GM18867 (cell line): Measurements from ENCODE around the gene CERK.
"Not testable (repeated sequence)": the region's sequence is repeated elsewhere in the genome, so short reads cannot be mapped to it uniquely, and the experiment has no call there.

ENCODE experiments used
- ATAC-seq: cut with Tn5 transposase; IDR thresholded peaks from one replicate; pipeline ENCODE4 v1.9.1; 2021; ENCODE audit warnings: mild to moderate bottlenecking, moderate library complexity; ENCODE audit not compliant: unreplicated experiment

The CERK gene, protein sequence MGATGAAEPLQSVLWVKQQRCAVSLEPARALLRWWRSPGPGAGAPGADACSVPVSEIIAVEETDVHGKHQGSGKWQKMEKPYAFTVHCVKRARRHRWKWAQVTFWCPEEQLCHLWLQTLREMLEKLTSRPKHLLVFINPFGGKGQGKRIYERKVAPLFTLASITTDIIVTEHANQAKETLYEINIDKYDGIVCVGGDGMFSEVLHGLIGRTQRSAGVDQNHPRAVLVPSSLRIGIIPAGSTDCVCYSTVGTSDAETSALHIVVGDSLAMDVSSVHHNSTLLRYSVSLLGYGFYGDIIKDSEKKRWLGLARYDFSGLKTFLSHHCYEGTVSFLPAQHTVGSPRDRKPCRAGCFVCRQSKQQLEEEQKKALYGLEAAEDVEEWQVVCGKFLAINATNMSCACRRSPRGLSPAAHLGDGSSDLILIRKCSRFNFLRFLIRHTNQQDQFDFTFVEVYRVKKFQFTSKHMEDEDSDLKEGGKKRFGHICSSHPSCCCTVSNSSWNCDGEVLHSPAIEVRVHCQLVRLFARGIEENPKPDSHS

DNA sequence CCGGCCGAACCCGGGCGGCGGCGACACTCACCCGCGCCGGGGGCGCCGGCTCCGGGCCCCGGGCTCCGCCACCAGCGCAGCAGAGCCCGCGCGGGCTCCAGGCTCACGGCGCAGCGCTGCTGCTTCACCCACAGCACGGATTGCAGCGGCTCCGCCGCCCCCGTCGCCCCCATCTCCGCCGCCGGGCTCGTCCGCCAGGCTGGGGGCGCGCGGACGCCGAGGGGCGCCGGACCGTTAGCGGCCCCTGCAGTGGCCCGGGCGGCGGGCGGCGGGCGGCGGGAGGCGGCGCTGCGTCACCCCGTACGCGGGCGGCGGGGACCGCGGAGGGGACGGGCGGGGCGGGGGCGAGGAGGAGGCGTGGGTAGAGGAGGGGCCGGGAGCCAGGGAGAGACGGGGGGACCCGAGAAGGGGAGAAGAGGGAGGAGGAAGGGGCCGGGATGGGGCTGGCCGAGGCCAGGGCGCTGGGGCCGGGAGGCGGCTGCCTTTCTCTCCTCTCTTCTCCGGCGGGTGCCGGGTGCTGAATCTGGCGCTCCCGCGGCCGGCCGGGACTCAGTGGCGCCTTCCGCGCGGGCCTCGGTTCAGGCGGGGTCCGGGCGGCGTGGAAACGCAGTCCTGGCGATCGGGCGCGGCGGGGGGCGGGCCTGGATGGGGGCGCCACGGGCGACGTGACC is at the start of gene CERK:
CERK (minus strand) TSS at position 277 of the 671 bp plus-strand sequence; CDS start at position 173, 104 bp downstream.
- peak; percentile 50 for ATAC-seq

DNA sequence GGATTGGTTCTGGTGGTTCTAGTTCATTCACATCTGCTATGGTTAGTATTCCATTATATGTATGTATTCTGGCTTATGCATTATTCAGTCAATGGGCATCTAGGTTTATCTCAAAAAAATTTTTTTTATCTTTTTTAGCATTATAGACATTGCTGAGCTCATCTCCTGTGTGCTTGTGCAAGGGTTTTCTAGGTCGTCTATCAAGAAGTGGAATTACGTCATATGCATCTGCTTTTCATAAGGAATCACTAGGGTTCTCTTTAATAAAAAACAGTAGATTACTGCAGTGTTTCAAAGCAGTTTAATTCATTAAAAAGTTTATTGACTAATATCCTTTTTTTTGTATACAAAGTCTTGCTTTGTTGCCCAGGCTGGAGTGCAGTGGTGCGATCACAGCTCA is 45.7 kb upstream of the CERK start:
- ATAC-seq, result no peak

DNA sequence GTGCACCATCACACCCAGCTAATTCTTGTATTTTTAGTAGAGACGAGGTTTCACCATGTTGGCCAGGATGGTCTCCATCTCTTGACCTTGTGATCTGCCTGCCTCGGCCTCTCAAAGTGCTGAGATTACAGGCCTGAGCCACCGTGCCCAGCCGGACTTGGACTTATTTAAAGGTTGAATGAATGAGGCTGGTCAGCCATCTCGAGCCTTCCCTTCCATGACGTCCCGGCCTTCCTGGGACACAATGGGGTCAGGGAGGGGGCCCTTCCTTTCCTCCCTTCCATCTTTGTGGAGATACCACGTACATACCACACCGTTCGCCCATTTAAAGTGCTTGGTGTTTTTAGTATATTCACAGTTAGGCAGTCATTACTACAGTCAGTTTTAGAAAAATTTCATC is 44.1 kb upstream of the CERK start:
- ATAC-seq, result not testable (repeated sequence)

DNA sequence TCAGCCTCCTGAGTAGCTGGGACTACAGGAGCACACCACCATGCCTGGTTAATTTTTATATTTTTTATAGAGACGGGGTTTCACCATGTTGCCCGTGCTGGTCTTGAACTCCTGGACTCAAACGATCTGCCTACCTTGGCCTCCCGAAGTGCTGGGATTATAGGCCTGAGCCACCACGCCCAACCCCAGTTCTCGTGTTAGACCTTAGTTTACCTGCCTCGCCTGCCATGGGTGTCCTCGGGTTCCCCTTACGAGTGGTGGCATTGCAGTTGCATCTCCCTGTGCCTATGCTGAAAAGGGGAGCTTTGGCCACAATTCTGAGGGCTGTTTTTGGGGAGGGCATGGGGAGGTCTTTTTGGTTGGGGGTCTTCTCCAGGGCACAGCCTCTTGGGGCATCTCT is 43.2 kb upstream of the CERK start:
- ATAC-seq, result no peak

DNA sequence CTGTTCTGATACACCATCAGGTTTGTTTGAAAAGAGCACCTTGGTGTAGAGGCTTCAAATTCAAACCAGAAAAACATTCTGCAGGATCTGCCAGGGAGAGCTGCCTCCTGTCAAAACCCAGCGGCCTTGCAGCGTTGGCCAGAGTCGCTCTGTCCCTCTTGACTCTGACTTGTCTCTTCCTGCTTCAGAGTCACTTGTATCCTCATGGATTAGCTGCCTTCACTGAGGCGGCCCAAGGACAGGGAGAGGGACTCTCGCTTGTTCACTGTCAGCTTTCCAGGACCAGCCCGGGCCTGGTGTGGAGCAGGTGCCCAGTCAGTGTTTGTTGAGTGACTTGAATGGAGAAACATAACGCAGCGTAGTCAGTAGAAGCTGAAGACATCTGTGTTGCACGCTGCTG is 42.4 kb upstream of the CERK start:
- ATAC-seq, result no peak

DNA sequence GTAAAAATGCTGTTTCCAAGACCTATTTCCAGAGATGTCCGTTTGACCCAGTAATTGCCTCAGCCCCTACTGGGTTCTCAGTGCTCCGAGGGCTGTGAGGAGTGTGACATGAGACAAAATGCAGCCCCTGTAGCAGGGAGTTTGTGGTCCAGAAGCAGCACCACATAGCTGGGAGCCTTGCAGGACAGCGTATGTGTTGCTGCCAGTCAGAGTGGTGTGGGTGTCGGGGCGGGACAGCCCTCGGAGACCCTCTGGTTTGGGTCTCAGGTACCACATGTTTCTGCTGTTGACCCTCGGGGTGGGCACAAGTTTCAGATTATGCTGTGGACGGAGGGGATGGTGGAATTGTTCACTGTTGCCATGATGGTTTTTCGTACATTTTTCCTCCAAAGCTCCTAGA is 41.6 kb upstream of the CERK start:
- ATAC-seq, result no peak

DNA sequence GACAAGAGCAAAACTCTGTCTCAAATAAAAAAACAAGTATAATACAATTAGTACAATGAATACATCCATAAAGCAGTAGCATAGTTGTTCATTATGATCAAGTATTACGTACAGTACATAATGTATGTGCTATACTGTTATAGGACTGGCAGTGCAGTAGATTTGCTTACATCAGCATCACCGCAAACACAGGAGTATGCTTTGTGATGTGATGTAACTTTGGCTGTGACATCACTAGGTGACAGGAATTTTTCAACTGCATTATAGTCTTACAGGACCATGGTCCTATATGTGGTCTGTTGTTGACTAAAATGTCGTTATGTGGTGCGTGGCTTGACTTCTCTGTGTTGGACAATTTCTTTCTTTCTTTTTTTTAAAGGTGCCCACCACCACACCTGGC is 41.0 kb upstream of the CERK start:
- no peak for ATAC-seq

DNA sequence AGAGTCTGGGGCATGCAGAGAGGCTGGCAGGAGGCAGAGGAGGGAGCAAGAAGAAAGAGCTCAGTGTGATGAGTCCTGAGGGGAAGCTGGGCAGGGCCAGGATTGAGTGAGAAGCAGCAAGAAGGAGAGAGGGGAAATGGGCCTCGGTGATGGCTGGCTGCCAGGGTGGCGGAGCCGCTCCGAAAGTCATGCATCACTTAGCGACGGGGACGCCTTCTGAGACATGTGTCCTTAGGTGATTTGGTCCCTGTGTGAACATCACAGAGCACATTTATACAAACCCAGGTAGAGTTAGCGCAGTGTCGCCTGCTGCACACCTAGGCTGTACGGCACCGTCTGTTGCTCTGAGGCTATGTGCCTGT is 39.5 kb upstream of the CERK start:
- no peak for ATAC-seq

DNA sequence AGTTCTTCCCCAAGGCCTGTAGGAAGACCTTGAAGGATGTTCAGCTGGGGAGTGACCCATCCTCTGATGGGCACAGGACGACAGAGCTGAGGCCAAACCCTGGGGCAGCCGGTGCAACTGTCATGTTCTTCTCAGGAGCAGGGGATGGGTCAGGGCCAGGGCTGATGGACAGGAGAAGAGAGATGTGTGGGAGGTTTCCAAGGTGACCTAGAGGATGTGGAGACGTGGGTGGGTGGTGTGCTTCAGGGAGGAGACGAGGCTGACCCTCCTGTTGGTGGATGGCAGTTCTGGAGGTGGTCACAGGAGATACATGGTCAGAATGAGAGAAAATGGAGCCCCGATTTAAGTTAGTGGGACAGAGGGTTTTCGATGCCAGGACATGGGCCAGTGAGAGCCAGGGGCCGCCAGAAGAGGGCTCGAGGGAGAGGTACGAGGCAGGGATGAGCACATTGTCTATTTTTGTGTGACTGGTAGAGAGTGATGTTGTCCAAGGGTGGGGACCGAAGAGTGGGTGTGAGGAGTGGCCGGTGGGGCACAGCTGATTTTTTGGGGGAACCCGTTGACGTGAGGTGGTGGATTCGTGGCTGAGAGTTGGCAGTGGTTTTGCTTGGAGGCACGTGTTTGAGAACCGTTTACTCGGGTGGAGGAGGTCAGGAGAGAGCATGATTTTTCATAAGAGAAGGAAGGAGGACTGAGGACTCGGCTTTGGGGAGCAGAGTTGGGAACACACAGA is 39.0 kb upstream of the CERK start:
- ATAC-seq, result no peak

DNA sequence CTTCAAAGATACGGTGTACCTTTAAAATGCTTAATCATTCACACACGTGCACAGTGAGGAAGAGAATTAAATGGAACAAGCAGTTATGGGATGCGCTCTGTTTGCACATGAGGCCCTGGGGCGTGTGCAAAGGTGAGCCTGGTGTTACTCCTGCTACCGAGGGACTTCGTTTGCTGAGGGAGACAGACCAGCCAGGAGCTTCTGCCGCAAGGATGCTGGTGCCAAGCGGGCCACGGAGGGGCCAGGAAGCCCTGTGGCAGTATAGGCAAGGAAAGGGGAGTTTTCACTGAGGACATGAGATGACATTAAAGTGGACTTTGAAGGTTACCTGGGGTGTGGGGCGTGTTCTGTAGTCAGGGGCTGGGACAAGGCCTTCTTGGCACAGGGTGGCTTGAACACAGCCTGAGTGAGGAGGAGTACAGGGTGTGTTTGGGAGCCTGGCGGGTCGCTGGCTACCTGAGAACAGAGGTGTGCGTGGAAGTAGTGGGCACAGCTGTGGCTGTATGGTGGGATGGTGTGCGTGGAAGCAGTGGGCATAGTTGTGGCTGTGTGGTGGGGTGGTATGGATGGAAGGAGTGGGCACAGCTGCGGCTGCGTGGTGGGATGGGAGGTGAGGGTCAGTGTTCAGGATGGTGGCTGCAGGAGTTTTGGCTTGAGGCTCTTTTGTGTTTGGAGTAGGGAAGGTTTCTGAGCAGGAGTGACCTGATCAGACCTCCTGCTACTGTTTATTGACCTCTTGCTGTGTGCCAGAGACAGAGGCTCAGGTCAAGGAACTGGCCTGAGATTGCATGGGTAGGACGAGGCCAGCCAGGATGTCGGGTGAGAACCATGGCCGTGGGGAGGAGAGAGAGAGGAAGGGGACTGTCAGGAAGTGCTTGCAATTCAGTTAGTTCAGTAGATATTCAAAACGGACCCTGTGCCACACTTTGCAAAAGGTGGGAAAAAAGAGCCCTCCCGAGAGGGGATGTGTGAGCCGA is 38.1 kb upstream of the CERK start:
- ATAC-seq, result no peak

DNA sequence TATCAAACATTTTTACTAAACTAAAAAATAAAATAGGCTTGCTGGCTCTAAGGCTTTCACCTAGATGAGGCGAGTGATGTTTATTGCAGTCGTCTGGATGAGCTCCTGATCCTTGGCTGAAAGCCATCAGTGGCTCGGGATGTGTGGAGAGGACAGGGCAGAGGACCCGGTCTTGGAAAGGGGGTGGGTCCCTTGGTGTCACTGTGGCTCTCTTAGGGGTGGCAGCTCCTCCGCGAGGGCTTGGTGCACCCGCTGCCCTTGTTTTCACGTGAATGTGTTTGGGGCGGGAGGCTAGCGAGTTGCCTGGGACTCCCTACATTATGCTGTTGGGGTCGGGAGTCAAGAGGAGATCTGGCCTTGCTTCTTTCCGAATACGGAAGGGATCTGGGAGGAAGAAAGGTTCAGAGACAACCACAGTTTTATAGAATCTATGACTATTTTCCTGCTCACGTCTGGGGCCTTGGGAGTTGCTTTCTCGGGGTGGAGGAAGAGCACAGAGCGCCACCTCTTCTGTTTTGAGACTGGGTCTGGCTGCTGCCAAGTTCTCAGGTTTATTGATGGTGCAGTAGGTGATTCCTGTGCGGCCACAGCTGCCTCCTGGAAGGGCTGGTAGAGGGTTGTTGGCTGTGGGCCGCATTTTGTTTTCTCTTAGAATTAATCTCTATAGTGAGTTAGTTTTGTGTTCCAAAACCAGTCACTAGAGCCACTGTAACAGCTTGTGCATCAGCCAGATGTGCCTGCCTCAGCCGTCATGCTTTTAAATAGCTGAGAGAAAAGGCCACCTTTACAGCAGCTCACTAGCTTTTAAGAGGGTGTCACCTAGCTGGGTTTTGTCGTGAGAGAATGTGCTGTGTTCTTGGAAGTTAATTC is 37.2 kb upstream of the CERK start:
- ATAC-seq, result no peak

DNA sequence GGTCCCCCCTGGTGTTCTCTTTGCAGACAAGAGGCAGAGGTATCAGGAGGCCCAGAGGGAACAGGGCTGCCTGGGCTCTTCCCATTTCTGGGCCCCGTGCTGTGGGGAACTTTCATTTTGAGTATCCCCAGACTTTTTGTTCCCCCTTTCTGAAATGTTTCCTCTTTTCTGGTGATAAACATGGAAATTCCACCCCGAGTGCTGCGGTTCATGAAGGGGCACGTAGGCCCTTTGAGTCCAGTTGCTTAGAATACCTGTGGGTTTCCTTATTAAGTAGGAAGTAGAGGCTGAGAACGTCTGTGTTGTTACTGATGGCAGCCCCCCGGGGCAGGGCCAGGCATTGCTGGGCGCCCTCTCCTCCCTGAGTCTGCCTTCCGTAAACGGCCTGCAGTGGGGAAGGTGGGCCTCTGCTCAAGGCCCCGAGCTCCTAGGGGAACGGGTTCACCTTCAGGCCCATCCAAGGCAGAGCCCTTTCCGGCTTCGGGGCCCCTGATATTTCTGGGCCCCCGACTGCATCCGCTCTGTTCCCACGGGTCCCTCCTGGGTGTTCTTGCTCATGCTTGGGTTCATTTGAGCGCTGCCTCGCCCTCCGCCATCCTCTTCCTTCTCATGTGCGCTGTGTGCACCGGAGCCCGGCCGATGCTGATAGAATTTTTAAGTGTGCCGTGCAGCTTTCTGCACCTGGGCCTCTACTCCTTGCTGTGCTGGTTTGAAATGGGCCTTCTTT is 36.4 kb upstream of the CERK start:
- peak; percentile 31 for ATAC-seq

DNA sequence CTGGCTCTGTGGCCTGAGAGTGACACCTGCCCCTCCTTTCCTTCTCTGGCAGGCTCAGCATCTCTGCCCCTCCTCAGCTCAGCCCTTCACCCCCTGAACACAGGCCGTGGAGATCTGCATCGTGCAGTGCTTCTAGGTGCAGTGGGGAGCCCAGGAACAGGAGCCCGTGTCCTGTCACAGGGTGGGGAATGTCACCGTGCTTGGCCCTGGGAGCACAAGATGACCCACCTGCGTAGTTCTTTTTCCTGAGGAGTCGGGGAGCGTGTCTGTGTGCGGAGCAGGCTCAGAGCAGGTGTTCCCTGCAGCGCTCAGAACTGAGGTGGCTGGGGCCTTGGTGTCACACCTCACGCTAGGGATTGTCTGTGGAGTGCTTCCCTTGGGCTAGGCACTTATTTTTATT is 35.0 kb upstream of the CERK start:
- ATAC-seq, result no peak

DNA sequence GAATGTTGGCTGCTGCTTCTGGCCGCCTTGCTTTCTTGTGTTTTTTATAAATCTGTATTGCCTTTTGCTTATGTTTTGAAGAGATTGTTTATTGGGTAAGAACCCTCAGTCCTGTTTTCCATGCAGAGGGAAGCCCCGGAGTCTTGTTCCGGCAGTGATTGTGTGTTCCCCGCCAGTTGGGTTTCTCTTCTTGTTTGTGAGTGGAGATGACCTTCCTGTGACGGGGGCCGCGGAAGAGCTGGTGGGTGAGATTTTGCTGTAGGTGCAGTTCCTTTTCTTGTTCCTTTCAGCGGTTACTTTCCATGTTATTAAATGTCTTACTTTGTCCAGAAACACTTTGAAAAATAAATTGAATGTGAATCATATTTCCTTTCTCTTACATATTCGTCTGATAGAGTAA is 32.7 kb upstream of the CERK start:
- ATAC-seq, result no peak

DNA sequence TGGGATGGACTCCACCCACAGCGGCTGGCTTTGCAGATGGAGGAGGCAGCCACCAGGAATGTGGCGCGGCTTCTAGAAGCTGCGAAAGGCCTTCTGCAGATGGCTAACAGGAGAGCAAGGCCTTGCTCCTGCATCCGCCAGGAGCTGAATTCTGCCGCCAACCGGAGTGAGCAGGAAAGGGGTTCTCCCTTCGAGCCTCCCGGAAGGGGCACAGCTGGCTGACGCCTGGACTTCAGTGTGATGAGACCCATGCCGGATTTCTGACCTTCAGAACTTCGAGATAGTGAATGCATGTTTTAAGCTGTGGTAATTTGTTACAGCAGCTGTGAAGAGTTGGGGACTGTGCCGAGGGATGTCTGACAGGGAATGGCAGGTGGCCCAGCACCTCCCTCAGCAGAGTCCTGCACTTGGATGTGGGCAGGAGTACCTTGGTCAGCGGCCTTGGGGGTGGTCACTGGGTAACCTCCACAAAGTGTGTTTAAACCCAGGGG is 32.1 kb upstream of the CERK start:
- no peak for ATAC-seq

DNA sequence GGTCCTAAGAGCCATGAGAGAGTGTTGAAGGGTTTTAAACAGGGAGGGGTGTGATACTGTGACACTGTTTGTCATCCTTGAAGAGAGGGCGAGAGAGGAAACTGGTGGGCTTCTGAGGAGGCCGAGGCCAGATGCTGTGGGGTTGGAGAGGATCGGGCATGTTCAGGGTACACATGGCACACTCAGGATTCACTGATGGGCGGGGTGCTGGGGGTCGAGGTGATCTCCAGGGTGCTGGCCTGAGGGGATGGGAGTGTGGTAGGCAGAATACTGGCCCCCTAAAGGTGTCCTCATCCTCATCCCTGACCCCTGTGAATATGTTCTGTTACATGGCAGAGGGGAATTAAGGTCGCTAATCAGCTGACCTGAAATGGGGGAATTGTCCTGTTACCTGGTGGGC is 31.7 kb upstream of the CERK start:
- no peak for ATAC-seq

DNA sequence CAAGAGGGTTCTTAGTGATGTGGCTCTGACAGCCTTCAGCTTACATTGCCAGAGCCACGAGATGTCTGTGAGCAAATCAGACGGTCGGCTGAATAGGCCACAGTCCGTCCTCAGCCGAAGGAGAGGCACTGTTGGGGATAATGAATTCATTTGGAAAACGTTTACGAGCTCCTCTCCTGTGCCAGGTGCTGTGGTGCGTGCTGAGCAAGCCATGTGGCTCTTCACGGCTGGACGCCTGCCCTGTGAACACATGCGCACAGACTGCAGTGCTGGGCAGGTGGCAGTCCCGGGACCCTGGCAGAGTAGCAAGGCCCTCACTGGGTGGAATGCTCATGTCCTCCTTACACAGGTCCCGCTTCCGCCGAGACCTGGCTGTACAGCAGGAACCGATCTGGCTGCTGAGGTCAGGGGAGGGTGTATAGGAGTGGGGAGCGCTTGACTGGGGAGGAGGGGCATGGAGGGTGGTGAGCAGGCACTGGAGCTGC is 31.2 kb upstream of the CERK start:
- ATAC-seq, result no peak

DNA sequence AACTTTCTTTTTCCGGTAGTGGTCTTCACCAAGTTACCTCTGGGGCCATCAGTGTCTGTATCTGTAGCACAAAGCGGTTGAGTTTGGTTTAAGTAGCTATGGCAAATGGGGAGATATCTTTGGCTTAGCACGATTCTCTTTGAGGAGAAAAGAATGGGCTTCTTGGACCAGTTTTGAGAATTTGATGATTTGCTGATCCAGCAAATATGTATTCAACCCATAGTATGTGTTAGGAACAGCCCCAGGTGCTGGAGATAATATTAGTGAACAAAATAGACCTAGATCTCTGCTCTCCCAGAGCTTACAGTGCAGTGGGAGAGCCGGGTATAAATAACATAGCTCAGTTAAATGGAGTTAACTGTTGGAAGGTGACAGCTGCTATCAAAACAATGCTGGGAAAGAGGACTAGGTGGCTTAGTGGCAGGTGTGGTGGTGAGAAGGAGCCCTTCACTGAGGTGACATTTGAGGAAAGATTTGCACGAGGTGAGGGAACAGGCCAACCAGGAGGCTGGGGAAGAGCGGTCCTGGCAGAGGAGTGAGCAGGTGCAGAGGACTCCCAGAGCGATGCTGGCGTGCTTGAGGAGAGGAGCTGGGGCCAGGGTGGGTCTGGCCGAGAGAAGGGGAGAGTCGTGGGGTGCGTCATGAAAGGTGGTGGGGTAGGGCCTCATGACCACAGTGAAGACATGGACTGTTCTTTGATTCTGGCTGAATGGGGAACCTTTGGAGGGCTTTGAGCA is 29.4 kb upstream of the CERK start:
- ATAC-seq, result no peak
